ENCODE results near the gene IQGAP2.
"Not testable (repeated sequence)": the region's sequence is repeated elsewhere in the genome, so short reads cannot be mapped to it uniquely, and the experiment has no call there.

The IQGAP2 gene

DNA sequence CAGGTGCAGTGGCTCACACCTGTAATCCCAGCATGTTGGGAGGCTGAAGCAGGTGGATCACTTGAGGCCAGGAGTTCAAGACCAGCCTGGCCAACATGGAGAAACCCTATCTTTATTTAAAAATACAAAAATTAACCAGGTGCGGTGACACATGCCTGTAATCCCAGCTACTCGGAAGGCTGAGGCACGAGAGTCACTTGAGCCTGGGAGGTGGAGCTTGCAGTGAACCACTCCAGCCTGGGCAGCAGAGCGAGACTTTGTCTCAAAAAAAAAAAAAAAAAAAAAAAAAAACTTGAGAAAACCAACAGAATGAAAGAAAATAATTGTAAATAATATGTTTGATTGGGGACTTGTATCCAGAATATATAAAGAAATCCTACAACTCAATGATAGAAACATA is 277.7 kb downstream of the IQGAP2 start:
- H3K9me3 ChIP-seq (ENCODE audit: control insufficient read depth in 2 of 2, low read length in 2 of 2); H3K27ac ChIP-seq (ENCODE audit: low read length); H3K4me1 ChIP-seq (ENCODE audit: control insufficient read depth, insufficient read depth, low read length); H3K9ac ChIP-seq (ENCODE audit: low read length in 2 of 2); H3K4me3 ChIP-seq (ENCODE audit: low read length in 2 of 2); H3K36me3 ChIP-seq (ENCODE audit: control insufficient read depth in 2 of 2, insufficient read depth in 2 of 2, low read length in 2 of 2); H3K27me3 ChIP-seq (ENCODE audit: control insufficient read depth in 1 of 2, insufficient read depth in 2 of 2, low read length in 2 of 2): not testable (repeated sequence)

DNA sequence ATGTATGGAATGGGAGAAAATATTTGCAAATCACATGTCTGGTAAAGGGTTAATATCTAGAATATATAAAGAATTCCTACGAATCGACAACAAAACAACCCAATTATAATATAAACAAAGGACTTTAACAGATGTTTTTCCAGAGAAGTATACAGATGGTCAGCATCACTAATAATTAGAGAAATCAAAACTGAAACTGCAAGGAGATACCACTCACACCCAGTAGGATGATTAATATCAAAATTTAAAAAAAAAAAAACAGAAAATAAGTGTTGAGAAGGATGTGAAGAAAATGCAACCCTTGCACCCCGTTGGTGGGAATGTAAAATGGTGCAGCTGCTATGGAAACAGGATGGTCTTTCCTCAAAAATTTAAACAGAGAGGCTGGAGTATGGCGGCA is 278.2 kb downstream of the IQGAP2 start:
- H3K9me3 ChIP-seq (ENCODE audit: control insufficient read depth in 2 of 2, low read length in 2 of 2), result no peaks in the 10 kb centered on the region
- H3K4me3 ChIP-seq (ENCODE audit: low read length in 2 of 2), result no peak overlapping the region
- H3K4me1 ChIP-seq (ENCODE audit: control insufficient read depth, insufficient read depth, low read length), result no peaks in the 10 kb centered on the region
- H3K9ac ChIP-seq (ENCODE audit: low read length in 2 of 2), result no peak overlapping the region
- no peaks in the 10 kb centered on the region for H3K27me3 ChIP-seq (ENCODE audit: control insufficient read depth in 1 of 2, insufficient read depth in 2 of 2, low read length in 2 of 2)
- H3K36me3 ChIP-seq (ENCODE audit: control insufficient read depth in 2 of 2, insufficient read depth in 2 of 2, low read length in 2 of 2), result no peaks in the 10 kb centered on the region
- no peak overlapping the region for H3K27ac ChIP-seq (ENCODE audit: low read length)

- Histone ChIP-seq H3K36me3 (ENCODE audit: control insufficient read depth in 2 of 2, insufficient read depth in 2 of 2, low read length in 2 of 2) (no peaks in the 10 kb centered on the region), H3K27ac (ENCODE audit: low read length) (no peak overlapping the region), H3K4me1 (ENCODE audit: control insufficient read depth, insufficient read depth, low read length) (no peaks in the 10 kb centered on the region), H3K9me3 (ENCODE audit: control insufficient read depth in 2 of 2, low read length in 2 of 2) (no peaks in the 10 kb centered on the region), H3K9ac (ENCODE audit: low read length in 2 of 2) (no peak overlapping the region), H3K27me3 (ENCODE audit: control insufficient read depth in 1 of 2, insufficient read depth in 2 of 2, low read length in 2 of 2) (no peaks in the 10 kb centered on the region), H3K4me3 (ENCODE audit: low read length in 2 of 2) (no peak overlapping the region)
Measured at GRCh38 chr5:76682387-76682786, 279.3 kb downstream of the IQGAP2 start.

GRCh38 chr5:76683816-76684731 is 281.0 kb downstream of the IQGAP2 start:
- Histone ChIP-seq H3K36me3 (ENCODE audit: control insufficient read depth in 2 of 2, insufficient read depth in 2 of 2, low read length in 2 of 2) (no peaks in the 10 kb centered on the region), H3K27ac (ENCODE audit: low read length) (no peak overlapping the region), H3K27me3 (ENCODE audit: control insufficient read depth in 1 of 2, insufficient read depth in 2 of 2, low read length in 2 of 2) (no peaks in the 10 kb centered on the region), H3K9ac (ENCODE audit: low read length in 2 of 2) (no peak overlapping the region), H3K4me3 (ENCODE audit: low read length in 2 of 2) (no peak overlapping the region), H3K9me3 (ENCODE audit: control insufficient read depth in 2 of 2, low read length in 2 of 2) (no peaks in the 10 kb centered on the region), H3K4me1 (ENCODE audit: control insufficient read depth, insufficient read depth, low read length) (no peaks in the 10 kb centered on the region)

- H3K4me3 ChIP-seq (ENCODE audit: low read length in 2 of 2), result no peak overlapping the region
- no peaks in the 10 kb centered on the region for H3K36me3 ChIP-seq (ENCODE audit: control insufficient read depth in 2 of 2, insufficient read depth in 2 of 2, low read length in 2 of 2)
- no peak overlapping the region for H3K27ac ChIP-seq (ENCODE audit: low read length)
- no peak overlapping the region for H3K9ac ChIP-seq (ENCODE audit: low read length in 2 of 2)
- no peaks in the 10 kb centered on the region for H3K9me3 ChIP-seq (ENCODE audit: control insufficient read depth in 2 of 2, low read length in 2 of 2)
- H3K4me1 ChIP-seq (ENCODE audit: control insufficient read depth, insufficient read depth, low read length), result no peaks in the 10 kb centered on the region
- no peaks in the 10 kb centered on the region for H3K27me3 ChIP-seq (ENCODE audit: control insufficient read depth in 1 of 2, insufficient read depth in 2 of 2, low read length in 2 of 2)
Measured at GRCh38 chr5:76684756-76685519, 281.9 kb downstream of the IQGAP2 start.

- no peaks in the 10 kb centered on the region for H3K36me3 ChIP-seq (ENCODE audit: control insufficient read depth in 2 of 2, insufficient read depth in 2 of 2, low read length in 2 of 2)
- H3K9ac ChIP-seq (ENCODE audit: low read length in 2 of 2), result no peak overlapping the region
- no peak overlapping the region for H3K27ac ChIP-seq (ENCODE audit: low read length)
- H3K4me3 ChIP-seq (ENCODE audit: low read length in 2 of 2), result no peak overlapping the region
- no peaks in the 10 kb centered on the region for H3K9me3 ChIP-seq (ENCODE audit: control insufficient read depth in 2 of 2, low read length in 2 of 2)
- no peaks in the 10 kb centered on the region for H3K4me1 ChIP-seq (ENCODE audit: control insufficient read depth, insufficient read depth, low read length)
- H3K27me3 ChIP-seq (ENCODE audit: control insufficient read depth in 1 of 2, insufficient read depth in 2 of 2, low read length in 2 of 2), result no peaks in the 10 kb centered on the region
Measured at GRCh38 chr5:76685704-76686103, 282.6 kb downstream of the IQGAP2 start.

DNA sequence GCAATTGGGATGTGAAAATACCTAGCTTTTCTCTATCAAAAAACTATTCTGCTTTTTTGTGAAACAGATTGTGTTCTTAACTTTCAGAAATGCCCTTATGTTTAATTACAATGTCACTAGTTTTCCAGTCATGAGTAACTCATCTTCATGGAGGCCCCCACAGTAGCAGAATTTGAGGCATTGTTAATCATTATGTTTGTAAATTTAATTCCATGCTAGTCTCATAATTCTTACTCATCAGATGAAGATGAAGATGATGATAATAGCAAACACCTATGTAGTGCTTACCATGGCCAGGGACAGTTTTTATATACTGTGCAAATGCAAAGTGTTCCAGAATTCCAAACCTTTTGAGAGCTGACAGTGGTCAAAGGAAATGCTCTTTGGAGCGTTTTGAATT is 285.1 kb downstream of the IQGAP2 start:
- no peak overlapping the region for H3K4me3 ChIP-seq (ENCODE audit: low read length in 2 of 2)

DNA sequence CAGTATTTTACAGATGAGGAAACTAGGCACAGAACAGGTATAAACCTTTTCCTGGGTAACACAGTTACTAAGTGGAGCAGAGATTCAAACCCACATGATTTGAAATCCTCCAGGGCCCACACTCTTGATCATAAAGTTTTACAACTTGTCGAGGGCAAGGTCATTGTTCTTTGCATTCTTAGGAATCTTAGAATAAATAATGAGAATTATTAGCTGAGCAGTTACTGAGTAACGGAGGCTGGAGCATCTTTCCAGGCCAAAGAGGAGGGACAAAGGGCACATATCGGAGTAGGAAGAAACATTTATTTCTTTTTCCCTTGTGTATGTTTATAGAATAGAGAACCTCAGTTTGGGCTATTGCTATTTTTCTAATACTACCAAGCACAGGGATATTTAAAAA is 285.8 kb downstream of the IQGAP2 start:
- Histone ChIP-seq H3K9ac (ENCODE audit: low read length in 2 of 2) (no peak overlapping the region), H3K4me3 (ENCODE audit: low read length in 2 of 2) (no peak overlapping the region), H3K9me3 (ENCODE audit: control insufficient read depth in 2 of 2, low read length in 2 of 2) (no peaks in the 10 kb centered on the region), H3K4me1 (ENCODE audit: control insufficient read depth, insufficient read depth, low read length) (no peaks in the 10 kb centered on the region), H3K27ac (ENCODE audit: low read length) (no peak overlapping the region), H3K27me3 (ENCODE audit: control insufficient read depth in 1 of 2, insufficient read depth in 2 of 2, low read length in 2 of 2) (no peaks in the 10 kb centered on the region), H3K36me3 (ENCODE audit: control insufficient read depth in 2 of 2, insufficient read depth in 2 of 2, low read length in 2 of 2) (no peaks in the 10 kb centered on the region)

More for the DNA sequence above, 285.1 kb downstream of the IQGAP2 start:
- Histone ChIP-seq H3K36me3 (ENCODE audit: control insufficient read depth in 2 of 2, insufficient read depth in 2 of 2, low read length in 2 of 2) (no peaks in the 10 kb centered on the region), H3K4me1 (ENCODE audit: control insufficient read depth, insufficient read depth, low read length) (no peaks in the 10 kb centered on the region), H3K27me3 (ENCODE audit: control insufficient read depth in 1 of 2, insufficient read depth in 2 of 2, low read length in 2 of 2) (no peaks in the 10 kb centered on the region), H3K27ac (ENCODE audit: low read length) (no peak overlapping the region), H3K9ac (ENCODE audit: low read length in 2 of 2) (no peak overlapping the region), H3K9me3 (ENCODE audit: control insufficient read depth in 2 of 2, low read length in 2 of 2) (no peaks in the 10 kb centered on the region)

- Histone ChIP-seq H3K27ac (ENCODE audit: low read length) (no peak overlapping the region), H3K4me1 (ENCODE audit: control insufficient read depth, insufficient read depth, low read length) (no peaks in the 10 kb centered on the region), H3K36me3 (ENCODE audit: control insufficient read depth in 2 of 2, insufficient read depth in 2 of 2, low read length in 2 of 2) (no peaks in the 10 kb centered on the region), H3K9ac (ENCODE audit: low read length in 2 of 2) (no peak overlapping the region), H3K27me3 (ENCODE audit: control insufficient read depth in 1 of 2, insufficient read depth in 2 of 2, low read length in 2 of 2) (no peaks in the 10 kb centered on the region), H3K9me3 (ENCODE audit: control insufficient read depth in 2 of 2, low read length in 2 of 2) (no peaks in the 10 kb centered on the region), H3K4me3 (ENCODE audit: low read length in 2 of 2) (no peak overlapping the region)
Measured at GRCh38 chr5:76689321-76690036, 286.4 kb downstream of the IQGAP2 start.

GRCh38 chr5:76690037-76690679 is 287.1 kb downstream of the IQGAP2 start:
- Histone ChIP-seq H3K9ac (ENCODE audit: low read length in 2 of 2) (no peak overlapping the region), H3K4me3 (ENCODE audit: low read length in 2 of 2) (no peak overlapping the region), H3K9me3 (ENCODE audit: control insufficient read depth in 2 of 2, low read length in 2 of 2) (no peaks in the 10 kb centered on the region), H3K4me1 (ENCODE audit: control insufficient read depth, insufficient read depth, low read length) (no peaks in the 10 kb centered on the region), H3K36me3 (ENCODE audit: control insufficient read depth in 2 of 2, insufficient read depth in 2 of 2, low read length in 2 of 2) (no peaks in the 10 kb centered on the region), H3K27ac (ENCODE audit: low read length) (no peak overlapping the region), H3K27me3 (ENCODE audit: control insufficient read depth in 1 of 2, insufficient read depth in 2 of 2, low read length in 2 of 2) (no peaks in the 10 kb centered on the region)

Data from stomach smooth muscle (tissue), 2 donors.